Head of caudate nucleus (tissue), 42 donors: Measurements from ENCODE around the gene POLR2E.

ENCODE experiments used
- DNase-seq, 42 donors: peaks; one replicate each; pipeline versions ENCODE4 v3.0.0 to v3.0.0-alpha.2; 2020 to 2021; ENCODE audit warnings: mixed read lengths in 7 of 42
- intact Hi-C: fragments of 100-400 bp; cut with DNase I; formaldehyde crosslinking; loops from one replicate; pipeline ENCODE4 v1.15.0; 2022

The POLR2E gene

GRCh38 chr19:1085676-1086442 is 9.3 kb downstream of the POLR2E start:
- DNase-seq = no peak
- intact Hi-C loops = no loop called here

- DNase-seq = no peak
- intact Hi-C loops = no loop called here
These were observed 10.0 kb downstream of the POLR2E start for GRCh38 chr19:1085053-1085658.

- intact Hi-C loops = no loop called here
- no peak for DNase-seq
These were observed 10.9 kb downstream of the POLR2E start for GRCh38 chr19:1084024-1084868.

GRCh38 chr19:1082928-1083816 is 12.0 kb downstream of the POLR2E start:
- intact Hi-C loops = no loop called here
- DNase-seq = no peak

- DNase-seq = no peak
- intact Hi-C loops = no loop called here
These were observed 12.8 kb downstream of the POLR2E start for GRCh38 chr19:1082165-1082927.

- intact Hi-C loops = no loop called here
- no peak for DNase-seq
These were observed 13.6 kb downstream of the POLR2E start for GRCh38 chr19:1081301-1082164.

- intact Hi-C loops = no loop called here
- no peak for DNase-seq
These were observed 14.6 kb downstream of the POLR2E start for GRCh38 chr19:1080360-1081161.

GRCh38 chr19:1079566-1080111 is 15.5 kb downstream of the POLR2E start:
- intact Hi-C loops = no loop called here

GRCh38 chr19:1076951-1077350 is 18.2 kb downstream of the POLR2E start:
- intact Hi-C loops = no loop called here
- DNase-seq = peak; percentile 38 to 89 (median 74)

More at GRCh38 chr19:1079566-1080111, 15.5 kb downstream of the POLR2E start:
- no peak for DNase-seq

- intact Hi-C loops = no loop called here
- DNase-seq = no peak
These were observed 19.2 kb downstream of the POLR2E start for GRCh38 chr19:1076046-1076386.

GRCh38 chr19:1074544-1075283 is 20.5 kb downstream of the POLR2E start:
- intact Hi-C loops = no loop called here
- DNase-seq = peak in 41 of 42 donors; percentile 23 to 82 (median 62)

- intact Hi-C loops = no loop called here
- no peak for DNase-seq
These were observed 21.1 kb downstream of the POLR2E start for GRCh38 chr19:1073956-1074517.

GRCh38 chr19:1073063-1073955 is 21.9 kb downstream of the POLR2E start:
- no peak for DNase-seq
- intact Hi-C loops = no loop called here

GRCh38 chr19:1072371-1073015 is 22.7 kb downstream of the POLR2E start:
- intact Hi-C loops = no loop called here
- no peak for DNase-seq
